Activated CD4-positive, CD25-positive, alpha-beta regulatory T cell treated with anti-CD3 and anti-CD28 coated beads, Interleukin-2, amount 50 U/mL, for 24 hours (primary cell): ENCODE measurements around the gene ASCC1.

ENCODE experiments used
- ATAC-seq, 2 donors: fragments of 150-1000 bp; cut with Tn5 transposase; one replicate each; pipeline ENCODE4 v1.10.0; 2021; ENCODE audit warnings: mild to moderate bottlenecking in 1 of 2, moderate library complexity in 1 of 2

The ASCC1 gene

GRCh38 chr10:72081210-72081609 lies 134.9 kb downstream of the ASCC1 start:
- no peak for ATAC-seq

- ATAC-seq, result no peak
Observed at GRCh38 chr10:72080042-72080975, 135.8 kb downstream of the ASCC1 start.

DNA sequence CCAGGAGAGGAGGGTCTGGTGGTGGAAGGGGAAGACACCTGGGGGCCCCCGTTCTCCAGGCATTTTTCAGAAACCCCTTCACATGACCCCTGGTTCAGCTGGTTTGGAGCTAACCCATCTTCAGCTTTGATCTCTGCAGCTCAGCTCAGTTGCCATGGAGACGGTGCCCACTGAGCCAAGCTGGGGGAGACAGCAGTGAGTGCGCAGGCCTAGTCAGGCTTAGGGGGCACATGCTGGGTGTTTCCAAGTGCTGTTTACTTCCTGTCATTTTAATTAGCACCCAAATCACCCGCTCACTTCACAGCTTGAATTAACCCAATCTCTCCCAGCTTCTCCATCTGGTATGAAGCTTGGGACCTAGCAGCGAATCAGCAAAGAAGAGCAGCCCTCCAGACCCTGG lies 136.7 kb downstream of the ASCC1 start:
- peak; percentile 22 to 28 for ATAC-seq

DNA sequence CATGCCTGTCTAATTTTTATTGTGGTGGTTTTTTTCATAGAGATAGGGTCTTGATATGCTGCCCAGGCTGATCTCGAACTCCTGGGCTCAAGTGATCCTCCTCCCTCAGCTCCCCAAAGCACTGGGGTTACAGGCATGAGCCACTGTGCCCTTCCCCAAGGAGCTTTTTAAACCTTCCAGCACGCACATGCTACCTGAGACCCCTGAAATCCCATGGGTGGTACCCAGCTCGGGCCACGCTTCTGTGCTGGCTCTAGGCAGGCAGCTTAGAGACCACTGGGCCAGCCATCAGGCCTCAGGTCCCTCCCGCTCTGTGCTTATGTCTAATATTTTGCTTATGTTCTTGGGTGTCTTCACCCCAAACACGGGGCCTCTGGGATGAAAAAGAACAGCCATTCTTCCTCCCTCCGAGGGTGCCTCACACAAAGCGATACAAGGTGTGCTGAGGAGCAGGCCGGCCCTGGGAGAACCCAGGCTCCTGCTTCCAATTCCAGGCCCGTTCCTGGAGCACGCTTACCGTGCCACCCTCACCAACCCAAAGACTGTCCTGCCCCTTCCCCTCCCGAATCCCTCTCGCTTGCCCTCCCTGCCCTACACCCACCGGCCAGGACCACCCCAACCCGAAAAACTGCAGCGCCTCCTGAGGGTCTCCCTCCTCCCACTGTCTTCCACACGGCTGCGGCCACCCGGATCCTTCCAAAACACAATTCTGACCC lies 138.6 kb downstream of the ASCC1 start:
- no peak for ATAC-seq

GRCh38 chr10:72076756-72077155 lies 139.3 kb downstream of the ASCC1 start:
- no peak for ATAC-seq

GRCh38 chr10:72075376-72076115 lies 140.5 kb downstream of the ASCC1 start:
- ATAC-seq, result peak in 1 of 2 donors; percentile 32

DNA sequence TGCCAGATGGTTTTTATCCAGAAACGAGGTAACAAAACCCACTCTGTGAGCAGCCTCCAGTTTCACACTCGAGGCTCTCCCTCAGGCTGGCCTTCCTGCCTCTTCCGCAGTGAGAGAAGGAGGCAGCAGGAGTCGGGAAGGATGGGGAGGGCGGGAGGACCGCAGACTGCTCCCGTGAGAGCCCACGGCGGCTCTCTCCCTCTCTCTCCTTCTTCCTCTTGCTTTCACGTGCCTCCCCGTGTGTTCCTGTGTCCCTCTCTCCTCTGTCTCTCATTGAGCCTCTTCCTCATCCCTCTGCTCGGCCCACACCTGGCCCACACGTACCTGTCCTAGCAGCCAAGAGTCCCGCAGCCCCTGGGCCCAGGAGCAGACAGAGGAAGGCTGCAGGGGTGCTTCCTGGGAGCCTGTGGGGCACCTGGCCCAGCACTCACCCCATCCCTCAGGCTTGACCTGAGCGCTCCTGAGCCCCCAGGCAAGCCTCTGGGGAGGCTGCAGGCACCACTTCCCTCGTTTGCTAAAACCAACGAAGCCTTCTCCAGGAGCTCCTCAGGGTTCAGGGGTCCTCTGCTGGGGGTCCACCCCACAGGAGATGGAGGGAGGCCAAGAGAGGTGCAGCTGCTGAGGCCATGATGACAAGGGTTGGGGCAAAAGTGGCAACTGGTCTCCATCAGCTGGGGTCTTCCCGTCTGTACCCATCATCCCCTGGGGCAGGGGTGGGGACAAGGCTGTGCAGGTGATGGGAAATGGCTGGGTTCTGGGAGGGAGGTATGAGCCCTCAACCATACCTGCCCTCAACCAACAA lies 141.3 kb downstream of the ASCC1 start:
- no peak for ATAC-seq

GRCh38 chr10:72073708-72074573 lies 142.1 kb downstream of the ASCC1 start:
- no peak for ATAC-seq

GRCh38 chr10:72072639-72073038 lies 143.4 kb downstream of the ASCC1 start:
- no peak for ATAC-seq

DNA sequence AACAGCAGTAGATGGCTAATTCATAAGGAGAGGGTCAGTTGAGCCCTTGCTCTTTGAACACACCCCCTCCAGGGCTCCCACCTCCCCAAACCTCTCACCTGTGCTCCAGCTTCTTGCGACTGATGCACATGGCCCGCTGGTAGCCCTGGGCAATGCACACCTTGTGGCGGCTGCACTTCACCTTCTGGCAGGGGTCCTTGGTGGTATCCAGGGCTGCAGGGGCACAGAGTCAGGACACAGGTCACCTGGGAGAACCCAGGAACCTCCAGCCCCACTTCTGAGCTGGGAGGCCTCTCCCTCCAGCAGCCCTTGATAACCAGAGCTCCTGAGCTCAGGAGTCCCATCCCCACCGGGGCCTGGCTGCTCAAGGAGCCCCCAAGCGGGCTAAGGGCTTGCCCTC lies 144.0 kb downstream of the ASCC1 start:
- ATAC-seq, result no peak

GRCh38 chr10:72069751-72070526 lies 146.1 kb downstream of the ASCC1 start:
- ATAC-seq, result no peak

DNA sequence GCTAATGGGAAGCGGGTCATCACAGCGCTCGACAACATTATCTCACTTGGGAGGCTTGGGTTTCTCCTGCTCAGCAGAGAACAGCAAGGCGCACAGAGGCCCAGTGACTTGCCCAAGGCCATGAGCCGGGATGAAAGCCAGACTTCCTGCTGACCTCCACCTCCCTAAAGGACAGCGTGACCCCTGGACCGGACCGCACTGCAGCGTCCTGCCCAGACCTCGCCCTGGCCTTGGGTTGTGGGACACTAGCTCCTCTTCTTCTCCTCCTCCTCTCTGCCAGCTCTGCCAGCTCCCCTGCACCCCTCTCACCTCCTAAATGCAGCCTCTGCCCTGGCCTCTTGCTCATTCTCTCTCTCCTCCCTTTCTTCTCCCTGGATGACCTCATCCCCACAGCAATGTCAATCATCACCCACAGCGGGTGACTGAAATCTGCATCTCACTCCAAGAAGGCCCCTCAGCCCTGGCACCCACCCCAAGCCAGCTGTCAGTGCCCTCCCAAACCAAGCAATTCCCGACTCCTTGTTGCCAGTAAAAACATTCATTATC lies 147.1 kb downstream of the ASCC1 start:
- no peak for ATAC-seq

GRCh38 chr10:72068126-72068765 lies 147.8 kb downstream of the ASCC1 start:
- ATAC-seq, result no peak

- ATAC-seq, result no peak
Observed at GRCh38 chr10:72067463-72068125, 148.5 kb downstream of the ASCC1 start.

GRCh38 chr10:72066318-72067284 lies 149.5 kb downstream of the ASCC1 start:
- no peak for ATAC-seq

- ATAC-seq, result no peak
Observed at GRCh38 chr10:72065439-72066025, 150.5 kb downstream of the ASCC1 start.

GRCh38 chr10:72063703-72064391 lies 152.2 kb downstream of the ASCC1 start:
- ATAC-seq, result peak in 1 of 2 donors; percentile 28
